SK-N-SH (cell line): ENCODE results near the gene CHD1L. TPM values are rescaled to one million over a fixed set of nuclear protein-coding genes. Genes with fewer than 3 reads are reported as not detected.

ENCODE experiments used
- CTCF ChIA-PET: fragments of 300-600, 350-600 bp; formaldehyde crosslinking; extraction: SDS; loops from one replicate; lab custom pipeline; 2021; lab: Yijun Ruan, JAX
- POLR2A ChIA-PET: fragments of 350-600 bp; sonication (Branson Sonifier 250); formaldehyde crosslinking; extraction: SDS; loops from one replicate; lab custom pipeline; 2020; ENCODE audit warnings: antibody characterized with exemption, inconsistent platforms; lab: Yijun Ruan, JAX
- DNase-seq: peaks from one replicate; pipeline ENCODE4 v3.0.0; 2012
- H2AFZ ChIP-seq: fragments of 200-600 bp; sonication (generic); 2 replicates; pipeline ENCODE4 v1.8.1; 2016; ENCODE audit warnings: antibody characterized with exemption, mild to moderate bottlenecking, low read depth
- H3F3A ChIP-seq: fragments of 200-600 bp; sonication (generic); replicated peaks from 2 replicates; pipeline ENCODE3; 2016; ENCODE audit warnings: antibody characterized with exemption, mild to moderate bottlenecking; ENCODE audit not compliant: insufficient read depth
- H3K27ac ChIP-seq, 2 experiments: fragments of 200-500 bp in 1 of 2; fragments of 200-600 bp in 1 of 2; sonication (Bioruptor generic) in 1 of 2; sonication (generic), shearing (Covaris generic) in 1 of 2; 2 replicates each; pipeline versions ENCODE4 v1.5.1 to v1.6.1; 2014 to 2016; ENCODE audit warnings: low read depth in 2 of 2, inconsistent platforms in 1 of 2, low read length in 1 of 2, mild to moderate bottlenecking in 1 of 2, mixed read lengths in 1 of 2
- H3K27me3 ChIP-seq: fragments of 200-600 bp; sonication (generic), shearing (Covaris generic); 2 replicates; pipeline ENCODE4 v1.6.1; 2016; ENCODE audit warnings: mixed run types; ENCODE audit not compliant: insufficient read depth
- H3K36me3 ChIP-seq, 2 experiments: fragments of 200-500 bp in 1 of 2; fragments of 200-600 bp in 1 of 2; sonication (Bioruptor generic) in 1 of 2; sonication (generic) in 1 of 2; replicated peaks in 1 of 2; 2 replicates each; pipeline versions ENCODE3 to v1.5.1; 2014 to 2016; ENCODE audit warnings: low read length in 1 of 2, mild to moderate bottlenecking in 1 of 2; ENCODE audit not compliant: insufficient read depth in 2 of 2, control insufficient read depth in 1 of 2
- H3K4me1 ChIP-seq, 2 experiments: fragments of 200-500 bp in 1 of 2; fragments of 200-600 bp in 1 of 2; sonication (Bioruptor generic) in 1 of 2; sonication (generic), shearing (Covaris generic) in 1 of 2; 2 replicates each; pipeline versions ENCODE4 v1.5.1 to v1.6.1; 2014 to 2016; ENCODE audit warnings: low read depth in 1 of 2, low read length in 1 of 2, mixed run types in 1 of 2; ENCODE audit not compliant: insufficient read depth in 2 of 2, control insufficient read depth in 1 of 2
- H3K4me2 ChIP-seq: fragments of 200-600 bp; sonication (generic), shearing (Covaris generic); 2 replicates; pipeline ENCODE4 v1.6.1; 2017; ENCODE audit warnings: mixed run types
- H3K4me3 ChIP-seq, 2 experiments: fragments of 200-500 bp in 1 of 2; fragments of 200-600 bp in 1 of 2; sonication (Bioruptor generic) in 1 of 2; sonication (generic), shearing (Covaris generic) in 1 of 2; 2 replicates each; pipeline versions ENCODE4 v1.5.1 to v1.8.1; 2014 to 2016; ENCODE audit warnings: low read depth in 2 of 2, inconsistent platforms in 1 of 2, low read length in 1 of 2, mild to moderate bottlenecking in 1 of 2, mixed read lengths in 1 of 2, moderate library complexity in 1 of 2
- H3K79me2 ChIP-seq: fragments of 200-600 bp; sonication (generic); 2 replicates; pipeline ENCODE4 v1.8.1; 2017; ENCODE audit warnings: mild to moderate bottlenecking; ENCODE audit not compliant: insufficient read depth
- H3K9ac ChIP-seq: fragments of 200-600 bp; sonication (generic); 2 replicates; pipeline ENCODE4 v1.6.1; 2017; ENCODE audit warnings: mixed run types
- H3K9me2 ChIP-seq: fragments of 200-600 bp; sonication (generic); 2 replicates; pipeline ENCODE4 v1.6.1; 2017; ENCODE audit warnings: mixed run types
- H3K9me3 ChIP-seq: fragments of 200-600 bp; sonication (generic); 2 replicates; pipeline ENCODE4 v1.6.1; 2017; ENCODE audit warnings: mixed run types, mild to moderate bottlenecking, moderate library complexity
- H4K20me1 ChIP-seq: fragments of 200-600 bp; sonication (generic); 2 replicates; pipeline ENCODE4 v1.6.1; 2017; ENCODE audit warnings: mild to moderate bottlenecking, mixed run types; ENCODE audit not compliant: insufficient read depth
- CHD2 ChIP-seq: fragments of 150-350 bp; IDR thresholded peaks from 2 replicates; pipeline ENCODE4 v1.6.1; 2018; ENCODE audit warnings: low read length; ENCODE audit not compliant: partially characterized antibody
- FOSL2 ChIP-seq: IDR thresholded peaks from 2 replicates; pipeline ENCODE4 v1.4.0; 2012; ENCODE audit warnings: low read depth, mild to moderate bottlenecking, moderate library complexity, borderline replicate concordance
- FOXJ3 ChIP-seq: sonication (generic); formaldehyde crosslinking; IDR thresholded peaks from 2 replicates; pipeline ENCODE4 v1.5.1; 2020; ENCODE audit warnings: mild to moderate bottlenecking, missing genetic modification reagents
- FOXM1 ChIP-seq: IDR thresholded peaks from 2 replicates; pipeline ENCODE4 v1.4.0; 2012; ENCODE audit warnings: low read depth, mild to moderate bottlenecking
- GABPA ChIP-seq: IDR thresholded peaks from 2 replicates; pipeline ENCODE4 v1.4.0; 2012; ENCODE audit warnings: low read depth, mild to moderate bottlenecking
- JUND ChIP-seq: IDR thresholded peaks from 2 replicates; pipeline ENCODE4 v1.4.0; 2012
- MAX ChIP-seq: IDR thresholded peaks from 2 replicates; pipeline ENCODE4 v1.4.0; 2012; ENCODE audit warnings: low read depth
- MEF2A ChIP-seq: IDR thresholded peaks from 2 replicates; pipeline ENCODE4 v1.4.0; 2012; ENCODE audit warnings: low read depth, borderline replicate concordance
- NRF1 ChIP-seq: IDR thresholded peaks from 2 replicates; pipeline ENCODE4 v1.6.1; 2012; ENCODE audit warnings: low read depth, mild to moderate bottlenecking, low read length
- POLR2AphosphoS5 ChIP-seq: IDR thresholded peaks from 2 replicates; pipeline ENCODE4 v1.6.1; 2012; ENCODE audit warnings: low read depth, low read length
- RCOR1 ChIP-seq: fragments of 150-350 bp; IDR thresholded peaks from 2 replicates; pipeline ENCODE4 v1.6.1; 2017; ENCODE audit warnings: antibody characterized with exemption, low read length
- RXRA ChIP-seq: IDR thresholded peaks from 2 replicates; pipeline ENCODE4 v1.4.0; 2012; ENCODE audit warnings: low read depth, mild to moderate bottlenecking, borderline replicate concordance
- TCF12 ChIP-seq: IDR thresholded peaks from 2 replicates; pipeline ENCODE4 v1.4.0; 2012
- TEAD4 ChIP-seq: IDR thresholded peaks from 2 replicates; pipeline ENCODE4 v1.4.0; 2012; ENCODE audit warnings: mild to moderate bottlenecking, borderline replicate concordance; ENCODE audit not compliant: insufficient read depth
- ZBTB33 ChIP-seq: IDR thresholded peaks from 2 replicates; pipeline ENCODE4 v1.4.0; 2012; ENCODE audit warnings: low read depth, borderline replicate concordance
- WGBS: methylation state at CpG from one replicate; pipeline ENCODE4 v1.1.6; 2017; ENCODE audit warnings: low lambda C conversion rate; 5-methylcytosine and 5-hydroxymethylcytosine counted together
- polyA plus RNA-seq, 3 experiments: library from polyadenylated mRNA; depleted of rRNA; stranded (reverse); fragments of >200 nt; gene quantifications; 2 replicates each; pipeline ENCODE4 v1.2.3, GENCODE V29; 2012
- TF ChIP-seq, protein P1 (sequence below): IDR thresholded peaks from 2 replicates; pipeline ENCODE4 v1.6.1; 2012; ENCODE audit warnings: mild to moderate bottlenecking, low read depth, low read length, moderate library complexity
- TF ChIP-seq, protein P2 (sequence below): fragments of 200-600 bp; sonication (generic); IDR thresholded peaks from 2 replicates; pipeline ENCODE4 v1.6.1; 2017; ENCODE audit warnings: antibody characterized with exemption, mild to moderate bottlenecking, moderate library complexity

Gene CHD1L
- polyA plus RNA-seq, 1 of the 3 experiments (the other 2 are of a cell fraction): 24.7 TPM

- Histone ChIP-seq H3K4me1 (no peaks in the 10 kb centered on the region), H3K4me2 (no peak overlapping the region), H3K4me3 (no peak overlapping the region), H3K27me3 (no peaks in the 10 kb centered on the region), H3K36me3 (no peaks in the 10 kb centered on the region), H3K27ac (no peak overlapping the region), H3K79me2 (no peaks in the 10 kb centered on the region), H4K20me1 (no peaks in the 10 kb centered on the region), H3K9me2 (no peaks in the 10 kb centered on the region), H3F3A (no peaks in the 10 kb centered on the region), H2AFZ (no peak overlapping the region), H3K9ac (no peak overlapping the region), H3K9me3 (no peaks in the 10 kb centered on the region)
- no peak for DNase-seq
- WGBS: 0% methylated on average over 4 of the region's 4 CpGs
- CTCF ChIA-PET: no interaction called here
- POLR2A ChIA-PET: no interaction called here
- no peak for TF ChIP-seq TEAD4
- TF ChIP-seq RXRA: no peak
- TF ChIP-seq, protein P1, sequence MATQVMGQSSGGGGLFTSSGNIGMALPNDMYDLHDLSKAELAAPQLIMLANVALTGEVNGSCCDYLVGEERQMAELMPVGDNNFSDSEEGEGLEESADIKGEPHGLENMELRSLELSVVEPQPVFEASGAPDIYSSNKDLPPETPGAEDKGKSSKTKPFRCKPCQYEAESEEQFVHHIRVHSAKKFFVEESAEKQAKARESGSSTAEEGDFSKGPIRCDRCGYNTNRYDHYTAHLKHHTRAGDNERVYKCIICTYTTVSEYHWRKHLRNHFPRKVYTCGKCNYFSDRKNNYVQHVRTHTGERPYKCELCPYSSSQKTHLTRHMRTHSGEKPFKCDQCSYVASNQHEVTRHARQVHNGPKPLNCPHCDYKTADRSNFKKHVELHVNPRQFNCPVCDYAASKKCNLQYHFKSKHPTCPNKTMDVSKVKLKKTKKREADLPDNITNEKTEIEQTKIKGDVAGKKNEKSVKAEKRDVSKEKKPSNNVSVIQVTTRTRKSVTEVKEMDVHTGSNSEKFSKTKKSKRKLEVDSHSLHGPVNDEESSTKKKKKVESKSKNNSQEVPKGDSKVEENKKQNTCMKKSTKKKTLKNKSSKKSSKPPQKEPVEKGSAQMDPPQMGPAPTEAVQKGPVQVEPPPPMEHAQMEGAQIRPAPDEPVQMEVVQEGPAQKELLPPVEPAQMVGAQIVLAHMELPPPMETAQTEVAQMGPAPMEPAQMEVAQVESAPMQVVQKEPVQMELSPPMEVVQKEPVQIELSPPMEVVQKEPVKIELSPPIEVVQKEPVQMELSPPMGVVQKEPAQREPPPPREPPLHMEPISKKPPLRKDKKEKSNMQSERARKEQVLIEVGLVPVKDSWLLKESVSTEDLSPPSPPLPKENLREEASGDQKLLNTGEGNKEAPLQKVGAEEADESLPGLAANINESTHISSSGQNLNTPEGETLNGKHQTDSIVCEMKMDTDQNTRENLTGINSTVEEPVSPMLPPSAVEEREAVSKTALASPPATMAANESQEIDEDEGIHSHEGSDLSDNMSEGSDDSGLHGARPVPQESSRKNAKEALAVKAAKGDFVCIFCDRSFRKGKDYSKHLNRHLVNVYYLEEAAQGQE: no peak
- no peak for TF ChIP-seq POLR2AphosphoS5
- TF ChIP-seq MAX: no peak
- no peak for TF ChIP-seq FOSL2
- TF ChIP-seq FOXJ3 (CRISPR knock-in tag): no peak
- TF ChIP-seq GABPA: no peak
- TF ChIP-seq, protein P2, sequence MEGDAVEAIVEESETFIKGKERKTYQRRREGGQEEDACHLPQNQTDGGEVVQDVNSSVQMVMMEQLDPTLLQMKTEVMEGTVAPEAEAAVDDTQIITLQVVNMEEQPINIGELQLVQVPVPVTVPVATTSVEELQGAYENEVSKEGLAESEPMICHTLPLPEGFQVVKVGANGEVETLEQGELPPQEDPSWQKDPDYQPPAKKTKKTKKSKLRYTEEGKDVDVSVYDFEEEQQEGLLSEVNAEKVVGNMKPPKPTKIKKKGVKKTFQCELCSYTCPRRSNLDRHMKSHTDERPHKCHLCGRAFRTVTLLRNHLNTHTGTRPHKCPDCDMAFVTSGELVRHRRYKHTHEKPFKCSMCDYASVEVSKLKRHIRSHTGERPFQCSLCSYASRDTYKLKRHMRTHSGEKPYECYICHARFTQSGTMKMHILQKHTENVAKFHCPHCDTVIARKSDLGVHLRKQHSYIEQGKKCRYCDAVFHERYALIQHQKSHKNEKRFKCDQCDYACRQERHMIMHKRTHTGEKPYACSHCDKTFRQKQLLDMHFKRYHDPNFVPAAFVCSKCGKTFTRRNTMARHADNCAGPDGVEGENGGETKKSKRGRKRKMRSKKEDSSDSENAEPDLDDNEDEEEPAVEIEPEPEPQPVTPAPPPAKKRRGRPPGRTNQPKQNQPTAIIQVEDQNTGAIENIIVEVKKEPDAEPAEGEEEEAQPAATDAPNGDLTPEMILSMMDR: no peak
- no peak for TF ChIP-seq TCF12
- no peak for TF ChIP-seq JUND
- no peak for TF ChIP-seq FOXM1
- TF ChIP-seq RCOR1: no peak
- TF ChIP-seq NRF1: no peak
- no peak for TF ChIP-seq MEF2A
- no peak for TF ChIP-seq CHD2
- no peak for TF ChIP-seq ZBTB33
- TF ChIP-seq, all 33 proteins: peak for 0
Measured at GRCh38 chr1:147337040-147337630, 94.7 kb downstream of the CHD1L start.
